Measurements from ENCODE around the gene RASGRP1. TPM values are rescaled to one million over a fixed set of nuclear protein-coding genes. Genes with fewer than 3 reads are reported as not detected.

The RASGRP1 gene
- polyA plus RNA-seq, 1 donor: 0.18 TPM

GRCh38 chr15:38459480-38459879 is 105.1 kb downstream of the RASGRP1 start:
- no peak for DNase-seq (ENCODE audit: low read depth)

DNA sequence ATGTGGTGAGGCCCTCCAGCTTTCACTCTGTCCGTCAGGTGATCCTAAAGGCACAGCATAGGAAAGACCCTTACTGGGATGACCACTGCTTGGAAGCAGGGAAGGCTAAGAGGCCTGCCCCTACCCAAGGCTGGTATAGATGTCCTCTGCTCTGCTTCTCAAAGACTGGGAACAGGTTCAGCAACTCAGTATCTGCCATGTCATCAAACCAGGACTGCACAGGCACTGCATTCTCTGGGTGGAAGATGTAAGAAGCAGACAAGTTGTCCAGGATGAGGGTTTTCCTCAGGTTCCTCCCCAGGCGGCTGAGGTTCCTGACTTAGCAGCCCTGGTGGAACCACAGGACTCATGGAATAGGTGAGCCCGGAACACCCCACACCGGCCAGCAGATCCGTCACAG is 106.0 kb downstream of the RASGRP1 start:
- DNase-seq (ENCODE audit: low read depth): no peak

- no peak for DNase-seq (ENCODE audit: low read depth)
These were observed 109.5 kb downstream of the RASGRP1 start for GRCh38 chr15:38455092-38455491.

GRCh38 chr15:38454696-38455090 is 109.9 kb downstream of the RASGRP1 start:
- DNase-seq (ENCODE audit: low read depth): no peak

DNA sequence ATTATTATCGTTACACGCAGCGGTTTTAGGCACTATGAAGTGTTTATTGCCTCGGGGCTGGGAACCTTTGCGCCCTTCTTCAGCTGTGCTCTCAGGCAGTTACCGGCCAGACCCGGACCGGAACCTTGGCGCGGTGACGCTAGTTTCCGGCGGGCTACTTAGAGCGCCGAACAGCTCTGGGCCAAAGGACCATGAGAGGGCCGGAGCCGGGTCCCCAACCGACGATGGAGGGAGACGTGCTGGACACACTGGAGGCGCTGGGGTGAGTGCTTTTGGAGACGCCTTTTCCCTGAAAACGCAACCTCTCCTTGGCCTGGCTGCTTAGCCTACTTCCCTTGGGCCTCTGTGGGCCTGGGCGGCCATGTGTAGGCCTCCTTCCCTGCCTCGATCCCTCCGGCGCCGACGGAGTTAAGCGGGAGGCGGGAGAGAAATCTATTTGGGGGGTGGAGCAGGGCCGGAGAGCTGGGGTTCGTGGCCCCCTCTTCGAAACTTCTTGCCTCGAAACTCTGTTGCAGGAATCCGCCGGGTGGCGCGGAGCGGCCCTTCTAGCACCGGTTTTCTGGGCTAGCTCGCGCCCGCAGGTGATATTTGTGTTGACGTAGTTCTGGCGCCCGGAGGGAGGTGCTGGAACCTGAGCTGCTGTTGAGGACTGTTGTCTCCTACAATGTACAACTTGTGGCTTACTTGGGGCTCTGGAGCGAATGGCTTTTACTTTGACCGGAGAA is 110.5 kb downstream of the RASGRP1 start, which contains the start of gene FAM98B:
Gene FAM98B (plus strand): TSS at position 157 of the 725 bp plus-strand sequence. CDS start 35 bp downstream, at position 192.
- peak; percentile 60 for DNase-seq (ENCODE audit: low read depth)

DNA sequence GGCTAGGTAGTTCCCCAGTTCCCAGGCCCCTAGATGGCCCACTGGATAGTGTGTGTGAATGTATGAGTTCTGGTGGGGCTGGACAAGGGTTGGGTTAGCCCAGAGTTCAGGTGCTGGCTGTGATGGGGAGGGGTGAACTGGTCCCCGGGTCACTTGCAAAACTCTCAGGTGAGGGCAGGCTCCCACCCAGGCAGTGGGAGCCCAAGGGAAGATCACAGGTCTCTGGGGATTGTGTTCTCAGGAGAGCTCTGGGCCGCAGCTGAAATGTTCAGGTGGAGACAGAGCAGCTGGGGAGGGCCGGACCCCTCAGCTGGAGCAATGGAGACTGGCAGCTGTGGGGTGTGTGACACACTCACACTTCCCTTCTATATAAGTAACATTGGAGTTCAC is 123.5 kb downstream of the RASGRP1 start:
- DNase-seq (ENCODE audit: low read depth): no peak

DNA sequence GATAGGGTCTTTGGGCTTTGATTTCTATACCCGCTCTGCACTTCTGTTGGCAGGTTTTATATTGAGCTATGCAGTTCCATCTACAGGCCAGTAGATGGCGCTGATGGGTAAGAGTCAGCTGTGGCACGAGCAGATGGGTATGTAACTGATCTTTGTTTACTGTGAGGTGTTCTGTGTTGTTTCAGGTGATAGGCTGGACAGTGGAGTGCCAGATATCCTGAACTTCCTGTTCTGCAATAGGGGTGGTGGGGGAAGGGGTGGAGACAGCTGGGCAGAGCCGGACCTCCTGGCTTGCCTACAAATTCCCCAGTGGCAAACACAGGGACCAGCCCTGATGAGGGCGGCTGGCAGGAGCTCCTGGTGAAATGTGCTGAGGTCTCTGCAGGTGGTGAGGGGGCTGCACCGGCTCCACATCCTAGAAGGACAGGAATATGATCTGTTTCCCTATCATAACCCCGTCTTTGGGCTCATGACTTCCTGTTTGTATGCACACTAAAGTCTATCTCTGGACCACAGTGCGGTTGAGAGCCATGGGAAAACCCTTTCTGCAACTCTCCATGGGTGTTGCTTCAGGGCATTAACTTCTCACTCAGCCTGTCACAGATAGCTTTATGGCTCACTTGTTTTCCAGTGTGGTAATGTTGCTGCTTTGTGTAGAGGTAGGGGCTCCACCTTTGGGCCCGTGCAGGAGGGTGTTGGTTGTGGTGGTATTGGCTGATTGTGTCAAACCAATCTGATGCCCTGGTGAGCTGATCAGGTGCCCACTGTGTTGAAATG is 124.1 kb downstream of the RASGRP1 start:
- DNase-seq (ENCODE audit: low read depth): peak; percentile 26

Other genes with a start within 250 kb of the RASGRP1 start
- 26.5 TPM for gene FAM98B, start 110.7 kb downstream of the RASGRP1 start, polyA plus RNA-seq (ENCODE audit: insufficient read length)